ENCODE results near the gene CLSTN2.

GRCh38 chr3:139935016-139935865 lies at the start of gene CLSTN2:
- TF ChIP-seq ELF4 (IDR thresholded peaks at IDR 0.05) (no peak), SP1 (IDR thresholded peaks at IDR 0.05) (no peak), FOXM1 (IDR thresholded peaks at IDR 0.05; ENCODE audit: borderline replicate concordance) (no peak), HDGF (IDR thresholded peaks at IDR 0.05; ENCODE audit: borderline replicate concordance) (no peak), BHLHE40 (IDR thresholded peaks at IDR 0.05; ENCODE audit: borderline replicate concordance) (no peak), L3MBTL2 (conservative IDR thresholded peaks at IDR 0.05) (no peak), FOXA1 (IDR thresholded peaks at IDR 0.05) (no peak), TARDBP (IDR thresholded peaks at IDR 0.05) (no peak), CTBP1 (IDR thresholded peaks at IDR 0.05; ENCODE audit: borderline replicate concordance) (no peak), FOXK2 (IDR thresholded peaks at IDR 0.05) (no peak), NFRKB (IDR thresholded peaks at IDR 0.05) (no peak)

All from HEK293T (cell line).